ENCODE results near the gene CYTH2. TPM values are rescaled to one million over a fixed set of nuclear protein-coding genes. Genes with fewer than 3 reads are reported as not detected.

Gene CYTH2
- total and polyA plus RNA-seq, 2 of the 8 experiments (the other 6 are each of a cell fraction or from before 2014, with no cell fraction given), result 43.7 to 71.4 TPM

- Histone ChIP-seq H4K5ac (ENCODE audit: insufficient read length, low read depth, low read length) (no peak overlapping the region), H3K9ac (replicated peaks in 1 of 4; ENCODE audit: extremely low read depth in 1 of 4, low read depth in 3 of 4, low read length in 3 of 4) (no peak overlapping the region), H3K18ac (ENCODE audit: extremely low read depth, low read length) (no peak overlapping the region), H4K20me1 (replicated peaks in 1 of 2; ENCODE audit: control insufficient read depth in 1 of 2, insufficient read depth in 2 of 2, low read length in 2 of 2) (no peaks in the 10 kb centered on the region), H3K36me3 (ENCODE audit: control insufficient read depth in 2 of 4, insufficient read depth in 4 of 4, low read length in 3 of 4) (no peaks in the 10 kb centered on the region), H3K79me2 (ENCODE audit: control insufficient read depth in 1 of 2, insufficient read depth in 2 of 2, low read length in 2 of 2) (no peaks in the 10 kb centered on the region), H3K23ac (ENCODE audit: insufficient read length) (no peak overlapping the region), H3K9me3 (ENCODE audit: insufficient read depth in 2 of 2, low read depth in 1 of 2, low read length in 1 of 2) (peaks cover 7 to 10% of the 10 kb centered on the region in 2 experiments; a peak in 2 of 4 replicates), H2BK12ac (ENCODE audit: low read depth, low read length) (no peak overlapping the region), H3K4me3 (ENCODE audit: extremely low read depth in 1 of 4, insufficient read depth in 2 of 4, low read depth in 3 of 4, low read length in 4 of 4) (no peak overlapping the region), H3K56ac (replicated peaks; ENCODE audit: insufficient read length, low read depth, low read length) (no peak overlapping the region), H3K4ac (replicated peaks; ENCODE audit: insufficient read length, low read depth, low read length) (no peak overlapping the region), H2AK5ac (ENCODE audit: low read depth, low read length) (no peak overlapping the region), H4K91ac (replicated peaks; ENCODE audit: insufficient read length, low read length) (no peak overlapping the region), H3K4me2 (ENCODE audit: insufficient read depth in 1 of 2, low read depth in 2 of 2, low read length in 2 of 2) (no peak overlapping the region), H3K79me1 (ENCODE audit: low read depth, low read length) (no peaks in the 10 kb centered on the region), H2BK120ac (replicated peaks; ENCODE audit: low read depth, low read length) (no peak overlapping the region), H2BK20ac (ENCODE audit: low read length) (no peak overlapping the region), H3K23me2 (ENCODE audit: low read depth, low read length) (no peaks in the 10 kb centered on the region), H2BK15ac (ENCODE audit: low read length) (no peak overlapping the region), H3K4me1 (replicated peaks in 1 of 4; ENCODE audit: control insufficient read depth in 3 of 4, insufficient read depth in 4 of 4, low read length in 3 of 4) (no peaks in the 10 kb centered on the region; a peak in 2 of 7 replicates), H2AFZ (ENCODE audit: low read length) (no peak overlapping the region), H3K14ac (ENCODE audit: insufficient read length) (no peak overlapping the region), H3K27ac (ENCODE audit: low read depth, low read length) (no peak overlapping the region), H3K27me3 (replicated peaks in 1 of 4; ENCODE audit: control insufficient read depth in 3 of 4, extremely low read depth in 1 of 4, insufficient read depth in 3 of 4, low read length in 3 of 4) (no peaks in the 10 kb centered on the region), H2BK5ac (ENCODE audit: low read depth, low read length) (no peak overlapping the region), H4K8ac (ENCODE audit: extremely low read depth, insufficient read depth, low read length) (no peak overlapping the region)
- ChIA-PET CTCF (ENCODE audit: partially characterized antibody) (interaction anchor here (0.6 to 1.7 kb wide), 7 partner anchors 8 to 623 kb away, joined by 3 to 5 read pairs (median 3); partner anchors contain the start of gene KDELR1), POLR2A (ENCODE audit: partially characterized antibody) (interaction anchor here (1.3 kb wide), 1 partner anchor 15 kb away, joined by 4 read pairs; no protein-coding TSS in a partner anchor)
- no peak for TF ChIP-seq RFX5 (IDR thresholded peaks at IDR 0.05; ENCODE audit: borderline replicate concordance, low read depth, low read length)
- TF ChIP-seq YY1 (IDR thresholded peaks at IDR 0.05; ENCODE audit: low read depth, low read length), result peak; percentile 25; the same call in 1 of the 2 replicates
- no peak for TF ChIP-seq RBBP5 (IDR thresholded peaks at IDR 0.05; ENCODE audit: borderline replicate concordance, low read depth, low read length)
- TF ChIP-seq BCL11A (IDR thresholded peaks at IDR 0.05; ENCODE audit: low read depth in 2 of 2, low read length in 2 of 2), result no peak
- TF ChIP-seq JUN (IDR thresholded peaks at IDR 0.05; ENCODE audit: low read depth, low read length), result no peak
- WGBS, 2 experiments (ENCODE audit: extremely low coverage in 1 of 2, insufficient coverage in 1 of 2, insufficient read length in 1 of 2, insufficient replicate concordance in 2 of 2, low coverage in 1 of 2, low lambda C conversion rate in 2 of 2, missing lambda C conversion rate in 1 of 2), result 98% methylated on average over 2 of the region's 2 CpGs; no CpG with 5 or more reads in 1 of the 2 experiments
- DNase-seq (ENCODE audit: low read depth in 1 of 2, low spot score in 2 of 2) (no peak), FAIRE-seq (no peak)
Observed at GRCh38 chr19:48524221-48524620, 55.1 kb downstream of the CYTH2 start.
